Pons (tissue), 1 donor: ENCODE data around the gene PLA1A.

ENCODE experiments used
- DNase-seq: peaks from one replicate; pipeline ENCODE4 v3.0.0-alpha.2; 2016; ENCODE audit warnings: low spot score

Gene PLA1A

DNA sequence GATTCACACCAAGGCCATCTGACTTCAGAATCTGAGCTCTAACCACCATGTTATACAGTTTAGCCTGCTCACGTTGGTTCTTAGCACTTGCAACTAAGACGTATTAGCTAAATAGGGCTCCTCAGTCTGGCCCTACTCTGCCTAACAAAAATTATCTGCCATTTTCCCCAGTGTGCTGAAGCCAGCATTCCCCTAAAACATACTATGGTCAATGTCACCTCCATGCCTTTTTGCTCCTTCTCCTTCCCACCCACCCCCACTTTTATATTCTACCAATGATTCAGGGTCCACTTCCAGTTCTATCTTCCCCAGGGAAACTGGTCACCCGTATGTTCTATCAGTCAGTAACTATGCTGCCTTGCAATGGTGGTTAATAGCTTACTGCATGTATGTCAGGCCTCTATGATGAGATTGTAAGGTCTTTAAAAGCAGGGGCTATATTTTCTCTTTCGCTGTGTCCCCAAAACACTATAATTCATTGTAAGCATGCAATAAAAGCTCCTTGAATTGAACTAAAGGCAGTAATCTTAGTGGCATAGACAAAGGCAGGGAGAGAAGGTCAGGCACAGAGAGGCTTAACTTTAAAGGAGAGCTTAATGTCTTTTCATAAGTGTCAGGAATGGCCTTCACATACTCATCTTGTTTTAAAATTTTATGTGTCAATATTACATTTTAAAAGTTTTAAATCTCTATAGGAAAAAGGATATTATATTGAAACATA lies 39.4 kb downstream of the PLA1A start:
- no peak for DNase-seq

DNA sequence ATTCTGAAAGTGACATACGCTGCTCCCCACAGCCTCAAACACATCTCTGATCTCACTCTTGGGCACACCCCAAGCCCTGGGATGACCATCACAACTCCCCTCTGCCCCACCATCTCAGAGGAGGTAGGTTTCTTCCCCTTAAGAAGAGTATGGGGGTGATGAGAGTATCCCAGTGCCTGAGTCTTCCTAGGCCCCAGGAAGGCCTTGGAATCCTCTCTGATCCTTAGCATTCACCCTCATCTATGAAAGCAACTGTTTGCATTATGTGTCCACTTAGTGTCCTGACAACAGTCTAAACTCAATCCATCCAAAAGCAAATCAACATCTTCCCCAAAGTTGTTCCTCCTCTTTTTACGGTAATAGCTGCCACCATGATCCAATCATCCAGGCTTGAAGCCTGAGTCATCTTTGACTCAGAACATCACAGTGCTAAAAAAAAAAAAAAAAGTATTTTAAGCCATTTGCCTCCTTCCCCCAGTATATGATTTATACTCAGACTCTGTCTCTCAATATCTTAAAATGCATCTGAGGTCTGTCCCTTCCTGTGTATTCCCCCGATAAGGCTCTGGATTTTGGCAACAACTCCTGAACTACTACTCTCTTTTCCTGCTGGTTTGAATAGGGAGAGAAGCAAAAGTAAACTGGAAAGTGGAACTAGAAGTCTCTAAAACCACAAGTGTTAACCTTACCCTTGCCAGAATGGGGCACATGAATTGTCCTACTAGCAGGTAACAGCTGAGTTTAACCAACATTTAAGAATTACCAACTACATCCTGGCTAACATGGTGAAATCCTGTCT lies 40.2 kb downstream of the PLA1A start:
- peak; percentile 49 for DNase-seq

DNA sequence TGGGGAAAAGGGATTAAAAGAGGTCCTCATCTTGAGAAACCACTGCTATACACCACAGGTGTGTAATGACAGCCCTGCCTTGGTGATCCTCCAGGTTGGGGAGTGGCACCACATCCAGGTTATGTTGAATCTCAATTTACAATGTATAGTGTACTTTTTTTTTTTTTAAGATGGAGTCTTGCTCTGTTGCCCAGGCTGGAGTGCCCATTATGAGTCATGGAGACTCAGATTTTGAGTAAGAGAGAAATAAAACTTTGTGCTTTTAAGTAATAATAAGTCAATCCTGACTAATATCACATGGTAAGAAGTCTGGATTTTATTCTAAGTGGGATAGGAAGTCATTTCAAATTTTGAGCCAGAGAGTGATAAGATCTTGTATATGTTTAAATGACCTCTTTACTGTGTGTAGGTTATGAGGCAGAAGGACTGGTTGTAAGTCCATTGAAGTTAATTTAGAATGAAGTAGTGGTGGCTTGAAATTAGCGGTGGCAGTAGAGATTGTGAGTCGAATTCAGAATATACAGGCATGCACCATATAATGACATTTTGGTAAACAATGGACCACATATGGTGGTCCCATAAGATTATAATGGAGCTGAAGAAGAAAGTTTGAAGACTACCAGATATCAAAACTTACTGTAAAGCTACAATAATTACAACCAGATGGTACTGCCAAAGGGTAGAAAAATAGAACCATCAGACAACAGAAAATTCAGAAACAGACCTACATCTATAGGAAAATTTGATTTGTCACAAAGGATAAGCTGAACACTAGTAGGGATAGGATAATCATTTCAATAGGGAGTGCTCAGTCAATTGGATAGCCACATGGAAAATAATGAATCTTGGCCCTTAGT lies 42.0 kb downstream of the PLA1A start:
- DNase-seq, result no peak

DNA sequence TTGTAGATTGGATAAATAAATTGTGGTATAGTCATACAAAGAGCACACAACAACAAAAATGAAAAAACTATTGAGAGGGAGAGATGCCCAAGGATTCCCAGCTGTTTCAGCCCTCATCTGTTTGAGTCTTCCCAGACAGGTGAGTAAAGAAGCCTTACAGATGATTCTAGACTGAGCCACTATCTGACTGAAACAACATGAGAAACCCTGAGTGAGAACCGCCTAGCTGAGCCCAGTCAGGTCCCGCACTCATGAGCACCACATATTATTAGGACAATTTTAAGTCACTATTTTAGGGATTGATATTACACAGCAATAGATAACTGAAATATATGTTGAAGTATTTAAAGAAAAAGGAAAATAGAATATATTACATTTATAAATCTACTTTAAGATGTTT lies 43.7 kb downstream of the PLA1A start:
- DNase-seq, result no peak

DNA sequence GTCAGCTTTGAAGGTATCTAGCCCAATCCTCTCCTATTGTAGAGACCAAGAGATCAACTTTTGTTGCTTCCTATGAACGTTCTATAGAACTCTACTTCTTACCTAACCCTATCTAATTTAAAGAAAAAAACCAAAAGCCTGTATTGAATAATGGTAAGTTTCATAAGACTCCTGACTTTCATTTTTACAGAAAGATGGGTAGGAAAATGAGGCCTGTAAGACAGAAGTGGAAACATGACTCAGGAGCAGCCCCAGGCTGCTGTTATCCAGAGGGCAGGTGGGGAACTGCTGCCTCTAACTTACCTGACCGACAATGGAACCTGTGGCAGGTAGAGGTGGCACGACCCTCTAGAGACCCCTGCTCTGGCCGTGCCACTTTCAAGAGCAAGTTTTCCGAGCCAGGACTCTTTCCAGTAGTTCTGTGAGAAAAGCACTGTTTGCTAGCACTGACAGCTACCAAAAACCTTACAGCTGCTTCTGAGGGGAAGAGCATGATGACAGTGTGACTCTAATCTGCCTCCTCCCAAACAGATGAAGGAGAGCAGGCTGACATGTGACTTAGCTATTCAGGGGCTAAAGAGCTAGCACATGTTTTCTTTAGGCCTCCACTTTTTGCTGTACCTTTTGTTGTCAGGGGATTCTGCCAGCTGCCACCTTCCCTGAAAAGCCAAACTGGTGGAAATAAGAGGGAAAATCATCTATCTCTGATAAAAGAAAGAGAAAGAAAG lies 45.2 kb downstream of the PLA1A start:
- DNase-seq, result no peak

DNA sequence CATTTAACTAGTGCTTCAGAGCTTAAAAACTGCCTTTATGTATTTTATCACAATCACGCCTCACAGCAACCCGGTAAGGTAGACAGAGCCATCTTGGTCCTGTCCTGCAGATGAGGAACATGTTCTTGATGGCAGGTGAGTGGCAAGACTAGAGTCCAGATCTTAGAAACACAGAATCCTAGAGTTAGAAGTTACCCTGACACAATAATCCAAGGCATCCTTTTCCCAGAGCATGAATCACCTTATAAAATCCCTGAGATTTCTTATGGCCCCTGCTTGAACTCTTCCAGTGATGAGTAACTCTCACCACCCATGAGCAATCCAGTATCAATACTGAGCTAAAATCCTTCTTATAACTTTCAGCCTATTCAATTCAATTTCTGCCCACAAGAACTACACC lies 45.8 kb downstream of the PLA1A start:
- no peak for DNase-seq

DNA sequence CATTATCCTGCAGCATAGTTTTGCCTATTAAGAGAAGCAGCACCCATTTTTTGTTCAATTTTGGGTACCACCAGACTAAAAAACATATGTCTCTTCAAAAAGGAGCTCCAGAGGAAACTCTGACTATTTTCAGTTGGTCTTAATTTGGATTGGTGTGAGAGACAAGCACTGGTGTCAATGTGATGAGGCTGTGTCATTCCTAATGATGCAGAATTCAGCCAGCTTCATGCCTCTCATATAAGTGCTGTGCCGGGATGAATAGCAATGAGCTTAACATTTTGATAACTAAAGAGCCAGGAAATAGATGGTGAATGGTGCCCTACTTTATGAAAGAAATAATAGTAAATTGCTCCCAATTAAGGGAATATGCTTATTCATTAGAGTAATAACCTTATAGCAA lies 46.8 kb downstream of the PLA1A start:
- DNase-seq, result no peak

DNA sequence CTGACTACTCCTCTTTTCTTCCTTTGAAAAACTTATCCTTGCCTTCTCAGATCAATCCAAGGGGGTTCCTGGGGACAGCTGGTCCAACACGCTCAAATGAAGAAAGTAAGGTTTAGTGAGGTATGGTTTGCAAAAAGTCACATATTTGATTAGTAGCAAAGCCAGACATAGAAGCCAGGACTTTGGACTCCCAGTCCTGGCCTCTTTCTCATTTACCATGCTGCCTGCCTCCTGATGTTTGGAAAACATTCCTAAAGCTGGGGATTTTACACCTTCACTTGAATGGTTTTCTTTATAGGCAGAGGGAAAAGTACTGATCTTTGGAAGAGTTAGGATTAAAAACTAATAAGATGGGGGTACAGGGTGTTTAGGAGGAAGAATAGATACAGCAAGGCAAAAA lies 48.1 kb downstream of the PLA1A start:
- DNase-seq, result no peak

DNA sequence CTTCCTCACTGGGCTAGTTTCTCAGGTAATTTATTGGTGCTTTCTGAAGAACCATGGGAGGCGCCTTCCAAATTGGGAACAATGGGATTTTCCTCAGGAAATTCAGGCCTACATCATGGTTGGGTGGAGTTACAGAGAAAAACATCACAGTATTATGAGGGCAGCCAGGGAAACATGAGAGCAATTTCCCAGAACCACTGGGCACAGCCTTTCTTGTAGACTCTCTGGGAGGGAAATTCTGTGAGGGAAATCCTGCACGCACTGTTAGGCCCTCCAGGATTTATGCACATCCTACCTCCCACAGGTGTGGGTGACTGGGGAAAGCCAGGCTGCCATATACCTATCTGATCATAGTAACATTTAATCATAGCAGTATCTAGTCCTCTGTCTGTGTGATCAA lies 49.5 kb downstream of the PLA1A start:
- DNase-seq, result no peak

DNA sequence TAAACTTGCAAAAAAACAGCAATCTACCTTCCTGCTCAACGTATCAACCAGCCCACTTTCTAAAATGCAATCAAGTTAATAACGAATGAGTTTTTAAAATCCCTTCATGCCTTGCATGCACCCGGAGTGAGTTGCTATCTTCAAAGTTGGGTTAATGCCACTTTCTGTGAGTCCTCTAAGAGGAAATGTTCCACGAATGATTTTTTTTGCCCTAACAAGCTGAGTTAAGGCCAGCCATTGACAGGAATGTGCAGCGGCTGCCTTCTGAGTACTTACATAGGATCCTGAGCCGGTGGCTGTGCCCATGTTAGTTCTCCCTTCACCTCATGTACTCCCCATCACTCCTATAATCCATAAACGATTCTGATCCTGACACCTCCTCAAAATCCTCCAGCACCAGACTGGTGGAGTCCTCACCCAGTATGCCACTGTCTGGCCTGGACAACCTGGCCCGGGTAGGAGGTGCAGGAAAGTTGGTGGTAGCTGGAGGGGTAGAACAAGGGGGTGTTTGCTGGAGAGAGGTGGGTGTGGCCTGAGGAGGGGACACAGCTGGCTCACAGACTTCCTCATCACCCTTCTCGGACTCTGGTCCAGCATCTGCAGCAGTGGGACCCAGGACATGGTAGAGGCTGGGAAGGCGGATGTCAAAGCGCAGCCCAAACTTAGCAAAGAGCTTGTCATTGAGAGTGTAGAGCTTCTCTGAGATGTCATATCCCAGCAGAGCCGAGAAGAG lies 50.3 kb downstream of the PLA1A start:
- no peak for DNase-seq

DNA sequence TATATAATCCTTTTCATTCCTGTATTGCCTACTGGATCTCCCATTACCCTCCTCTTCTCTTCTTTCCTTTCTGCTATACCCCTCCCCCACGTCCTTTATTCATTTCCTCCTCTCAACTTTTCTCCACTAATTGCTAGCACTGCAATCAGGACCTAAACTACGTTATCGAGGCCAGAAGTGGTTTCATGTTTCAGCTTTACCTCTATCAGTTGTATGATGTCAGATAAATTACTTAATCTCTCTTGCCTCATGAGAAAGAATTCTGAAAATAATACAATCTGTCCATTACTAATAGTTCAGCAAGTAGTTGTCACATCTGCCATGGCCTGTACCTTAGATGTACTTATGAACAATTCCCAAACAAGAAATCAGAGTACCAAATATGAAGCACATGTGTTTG lies 52.1 kb downstream of the PLA1A start:
- DNase-seq, result no peak

DNA sequence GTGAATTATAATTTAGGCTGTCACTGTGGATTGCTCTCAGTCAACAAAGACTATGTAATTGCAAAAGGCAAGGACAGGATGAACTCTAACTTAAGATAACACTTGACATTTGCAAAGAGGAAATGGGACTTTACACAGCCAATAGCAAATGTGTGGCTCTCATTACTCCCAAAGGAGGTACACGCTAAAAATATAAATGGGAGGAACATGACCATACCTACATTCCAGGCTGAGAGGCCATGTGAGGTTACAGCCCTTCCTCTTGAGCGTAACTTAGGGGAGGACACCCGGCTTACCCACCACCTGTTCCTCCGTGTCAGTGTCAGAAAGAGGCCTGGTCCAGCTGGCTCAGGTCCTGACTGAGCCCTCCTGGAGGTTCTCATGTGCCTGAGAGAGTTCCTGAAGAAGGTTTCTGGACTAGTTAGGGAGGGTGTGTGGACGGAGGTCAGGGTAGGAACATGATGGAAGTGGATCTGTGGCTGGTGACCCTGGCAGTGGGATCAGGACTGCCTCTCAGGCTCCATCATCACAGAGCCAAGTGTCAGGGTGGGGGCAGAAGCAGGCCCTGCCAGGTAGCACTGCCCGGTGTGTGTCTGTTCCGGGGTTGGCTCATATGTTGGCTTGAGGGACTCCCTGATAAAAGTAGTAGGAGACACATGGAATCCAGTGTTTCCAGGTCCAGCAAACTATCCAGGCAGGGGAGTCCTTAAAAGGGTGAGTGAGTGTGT lies 54.8 kb downstream of the PLA1A start:
- DNase-seq, result no peak

DNA sequence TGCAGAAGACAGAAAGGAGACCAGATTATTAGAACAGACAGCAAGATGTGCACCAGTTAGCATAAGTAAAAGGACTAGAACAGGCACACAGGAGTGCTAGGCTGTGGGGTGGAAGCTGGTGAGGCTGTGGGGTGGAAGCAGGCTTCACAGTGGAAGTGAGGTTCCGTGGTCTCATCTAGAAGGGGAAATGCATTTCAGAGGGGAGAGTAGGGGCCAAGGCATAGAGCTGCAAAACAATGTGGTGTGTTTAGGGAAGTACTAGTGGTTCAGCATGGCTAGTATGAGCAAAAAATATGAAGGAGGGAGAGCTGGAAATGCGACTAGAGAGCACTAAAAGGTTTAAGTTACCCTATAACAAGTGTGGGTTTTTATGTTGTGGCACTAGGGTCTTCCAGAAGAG lies 56.2 kb downstream of the PLA1A start:
- no peak for DNase-seq

DNA sequence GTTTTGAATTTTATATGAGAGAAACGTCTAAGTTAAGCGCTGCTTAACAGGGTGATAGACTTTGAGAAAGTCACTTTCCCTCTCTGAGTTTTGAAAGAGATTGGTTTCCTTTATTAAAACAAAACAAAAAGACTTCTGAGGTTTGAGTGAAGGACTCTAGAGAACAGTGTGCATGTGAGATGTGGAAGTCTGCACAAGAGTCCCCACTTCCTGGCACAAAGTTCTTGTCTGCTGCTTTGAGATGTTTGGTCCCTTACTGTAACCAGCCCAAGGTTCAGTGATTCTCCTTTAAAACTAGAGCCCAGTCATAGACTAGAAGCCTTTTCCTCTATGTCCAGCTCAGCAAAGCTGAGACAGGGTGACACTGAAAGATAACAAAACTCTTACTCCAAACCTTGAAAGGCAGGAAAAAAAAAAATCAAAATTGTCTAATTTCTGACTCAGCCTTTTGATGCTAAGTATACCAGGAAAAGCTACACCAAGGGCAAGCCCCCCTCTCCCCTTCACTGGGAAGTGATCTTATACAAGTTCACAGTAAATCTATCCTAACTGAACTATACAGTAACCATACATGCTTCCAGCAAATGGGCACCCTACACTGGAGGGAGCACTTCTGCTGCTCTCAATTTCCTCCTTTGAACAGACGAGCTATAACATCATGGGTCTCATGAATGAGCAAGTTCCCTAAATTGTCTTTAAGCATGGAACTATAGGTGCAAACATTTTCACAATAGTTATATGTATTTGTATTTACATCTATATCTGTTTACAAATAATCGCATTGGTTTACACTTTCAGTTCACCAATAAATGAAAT lies 60.4 kb downstream of the PLA1A start:
- DNase-seq, result peak; percentile 53

DNA sequence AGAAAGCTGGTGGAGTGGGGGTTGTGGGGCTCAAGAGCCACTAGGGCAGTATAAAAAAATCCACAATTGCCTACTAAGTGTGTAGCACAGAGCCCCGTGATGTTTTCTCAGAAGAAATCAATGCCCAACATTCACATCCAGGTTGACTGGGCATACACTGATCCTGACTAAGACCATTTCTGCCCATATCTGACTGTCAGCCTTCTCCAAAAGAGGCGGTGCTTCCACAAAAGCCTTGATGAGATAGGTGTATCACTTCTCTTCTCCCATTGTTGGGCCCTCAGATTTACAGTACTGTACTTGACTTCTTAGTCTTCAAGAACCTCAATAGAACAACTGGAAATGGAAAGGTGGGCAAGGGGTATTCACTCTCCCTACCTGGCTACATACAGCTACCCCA lies 61.3 kb downstream of the PLA1A start:
- DNase-seq, result no peak

DNA sequence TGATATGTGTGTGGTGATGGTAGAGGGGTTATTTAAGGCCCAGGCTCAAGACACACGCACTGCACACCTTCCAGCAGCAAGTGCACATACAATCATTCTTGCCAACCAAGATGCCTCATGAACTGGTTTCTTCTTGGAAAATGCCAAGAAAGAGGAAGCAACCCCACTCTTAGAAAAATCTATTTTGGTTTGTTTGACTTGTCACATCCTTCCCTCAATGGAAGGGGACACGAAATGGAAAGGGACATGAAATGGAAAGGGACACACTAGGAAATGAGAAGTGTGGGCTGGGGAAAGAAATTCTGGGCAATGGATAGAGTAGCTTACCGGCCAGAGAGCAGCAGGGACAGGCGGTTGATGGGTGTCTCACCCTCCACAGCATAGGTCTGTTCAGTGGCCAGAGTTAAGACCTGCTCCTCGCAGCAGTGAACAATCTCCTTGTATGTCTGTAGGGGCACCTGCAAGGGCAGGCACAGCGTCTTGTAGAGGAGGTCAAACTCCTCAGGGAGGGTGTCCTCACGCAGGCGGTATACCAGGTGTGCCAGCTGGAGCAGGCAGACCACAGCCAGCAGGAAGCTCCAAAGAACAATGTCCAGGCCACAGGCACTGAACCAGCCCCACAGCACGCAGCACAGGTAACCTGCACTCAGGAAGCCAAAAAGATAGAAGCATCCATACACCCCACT lies 62.1 kb downstream of the PLA1A start:
- DNase-seq, result peak; percentile 55

DNA sequence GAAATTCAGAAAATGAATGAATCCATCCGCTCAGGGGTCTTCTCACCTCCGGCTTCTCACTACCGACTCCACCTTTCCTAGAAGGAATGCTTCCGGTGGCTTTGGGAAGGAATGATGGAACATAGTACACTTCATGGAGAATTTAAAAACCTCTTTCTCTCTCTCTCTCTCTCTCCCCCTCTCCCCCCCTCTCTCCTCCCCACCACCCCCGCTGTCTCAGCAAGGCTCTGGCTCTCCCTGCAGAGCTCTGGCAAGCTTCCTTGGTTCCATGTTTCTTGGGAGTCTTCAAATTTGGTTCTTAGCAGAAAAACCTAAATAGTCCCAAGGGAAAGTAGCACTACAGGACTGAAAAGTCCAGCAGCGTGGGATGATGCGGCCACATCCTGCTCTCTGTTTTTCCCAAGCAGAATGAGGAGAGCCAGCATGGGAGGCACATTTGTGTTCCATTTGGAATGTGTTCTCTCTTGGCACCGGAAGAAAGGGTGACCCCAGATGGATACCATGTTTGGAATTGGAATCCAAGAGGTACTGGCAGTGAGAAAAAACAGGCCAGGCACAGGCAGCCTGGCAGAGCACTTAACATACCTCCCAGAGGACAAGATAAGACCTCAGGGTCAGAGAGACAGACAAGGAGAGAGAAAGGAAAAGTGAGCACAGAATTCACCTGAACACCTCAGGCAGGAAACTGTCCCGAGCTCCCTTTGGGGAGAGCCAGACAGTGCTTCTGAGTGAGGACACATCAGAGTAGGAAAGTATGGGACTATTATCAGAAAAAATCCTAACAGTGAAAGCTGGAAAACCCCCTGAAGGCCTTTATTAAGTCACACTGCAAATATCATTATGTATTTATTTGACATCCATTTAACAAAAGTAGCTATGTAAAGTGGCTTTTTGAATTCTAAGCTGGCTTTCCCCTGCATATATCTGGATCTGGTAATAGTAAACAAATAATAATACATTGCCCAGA lies 63.1 kb downstream of the PLA1A start, which contains the start of gene POPDC2:
Gene POPDC2 (minus strand): TSS at position 116 of the 967 bp plus-strand sequence. CDS start 166 bp downstream, outside the sequence.
- DNase-seq, result no peak
